GM12878 (cell line): ENCODE measurements around the gene SSBP4. TPM values are rescaled to one million over a fixed set of nuclear protein-coding genes. Genes with fewer than 3 reads are reported as not detected.

Experiments
- ATAC-seq: fragments of 200-7000 bp; cut with Tn5 transposase; 3 replicates; pipeline ENCODE4 v1.9.1; 2020; ENCODE audit warnings: mild to moderate bottlenecking, moderate library complexity
- BruUV-seq: library from RNA; stranded (reverse); fragments of 400-500 nt; replicated peaks from 2 replicates; lab custom pipeline; 2021; lab: Mats Ljungman, UMichigan
- CTCF ChIA-PET: fragments of 300-600 bp; sonication (Branson Sonifier 250); formaldehyde crosslinking; extraction: SDS; loops from one replicate; lab custom pipeline; 2021; ENCODE audit warnings: inconsistent platforms; lab: Yijun Ruan, JAX
- POLR2A ChIA-PET: fragments of 350-600 bp; formaldehyde crosslinking; extraction: SDS; loops from one replicate; lab custom pipeline; 2021; ENCODE audit warnings: inconsistent platforms; lab: Charles Lee
- RAD21 ChIA-PET: fragments of 300-600 bp; sonication (Branson Sonifier 250); formaldehyde crosslinking; loops from one replicate; lab custom pipeline; 2023; ENCODE audit warnings: antibody characterized with exemption; ENCODE audit not compliant: unreplicated experiment; lab: Charles Lee
- SMC1A ChIA-PET: fragments of 300-600 bp; sonication (Branson Sonifier 250); formaldehyde crosslinking; loops from one replicate; lab custom pipeline; 2023; ENCODE audit not compliant: unreplicated experiment, uncharacterized antibody; lab: Charles Lee
- DNase-seq: peaks from one replicate; pipeline ENCODE4 v3.0.0-alpha.2; 2011; ENCODE audit warnings: low read depth, low spot score
- FAIRE-seq: peaks from 3 replicates; lab custom pipeline; 2011; peaks lifted over from hg19 to GRCh38; lab: Jason Lieb, UNC
- H2AFZ ChIP-seq: 2 replicates; pipeline ENCODE4 v1.6.0; 2011; ENCODE audit warnings: low read depth, low read length, control low read depth; ENCODE audit not compliant: control insufficient read depth
- H3K27ac ChIP-seq: 2 replicates; pipeline ENCODE4 v1.5.1; 2011; ENCODE audit warnings: control low read depth; ENCODE audit not compliant: control insufficient read depth, insufficient read depth
- H3K27me3 ChIP-seq, 2 experiments: replicated peaks in 1 of 2; 2 replicates each; pipeline versions ENCODE4 v1.6.0 to v1.6.1; 2011; ENCODE audit warnings: low read length in 1 of 2; ENCODE audit not compliant: control insufficient read depth in 2 of 2, insufficient read depth in 2 of 2
- H3K36me3 ChIP-seq, 2 experiments: 2 replicates each; pipeline ENCODE4 v1.5.1; 2011; ENCODE audit warnings: low read length in 1 of 2; ENCODE audit not compliant: control insufficient read depth in 2 of 2, insufficient read depth in 2 of 2
- H3K4me1 ChIP-seq: 2 replicates; pipeline ENCODE4 v1.6.1; 2011; ENCODE audit warnings: mild to moderate bottlenecking, low read length, moderate library complexity, mixed read lengths; ENCODE audit not compliant: control insufficient read depth, insufficient read depth
- H3K4me2 ChIP-seq: 2 replicates; pipeline ENCODE4 v1.6.0; 2011; ENCODE audit warnings: control low read depth; ENCODE audit not compliant: control insufficient read depth, insufficient read depth
- H3K4me3 ChIP-seq: fragments of 200-600 bp; sonication (generic); 2 replicates; pipeline ENCODE4 v1.5.1; 2016
- H3K79me2 ChIP-seq: 2 replicates; pipeline ENCODE4 v1.6.0; 2011; ENCODE audit warnings: low read length; ENCODE audit not compliant: control insufficient read depth, insufficient read depth
- H3K9ac ChIP-seq: 2 replicates; pipeline ENCODE4 v1.8.0; 2011; ENCODE audit warnings: low read length, control low read depth, mixed read lengths; ENCODE audit not compliant: control insufficient read depth, insufficient read depth
- H3K9me3 ChIP-seq: replicated peaks from 3 replicates; pipeline ENCODE4 v1.5.1; 2011; ENCODE audit warnings: mild to moderate bottlenecking, low read length; ENCODE audit not compliant: control insufficient read depth, insufficient read depth
- H4K20me1 ChIP-seq: 2 replicates; pipeline ENCODE4 v1.6.0; 2011; ENCODE audit not compliant: control insufficient read depth, insufficient read depth
- BMI1 ChIP-seq: fragments of 450-650 bp; IDR thresholded peaks from 2 replicates; pipeline ENCODE4 v1.6.1; 2016; ENCODE audit warnings: mild to moderate bottlenecking, moderate library complexity, borderline replicate concordance
- ESRRA ChIP-seq: IDR thresholded peaks from 2 replicates; pipeline ENCODE4 v1.6.1; 2012; ENCODE audit warnings: mild to moderate bottlenecking, low read length, improper control_type of control experiment
- NFIC ChIP-seq: IDR thresholded peaks from 2 replicates; pipeline ENCODE4 v1.6.1; 2012; ENCODE audit warnings: low read depth, mild to moderate bottlenecking, inconsistent platforms, low read length, moderate library complexity
- PAX5 ChIP-seq: IDR thresholded peaks from 2 replicates; pipeline ENCODE4 v1.6.1; 2011; ENCODE audit warnings: low read depth, low read length, borderline replicate concordance
- POLR2A ChIP-seq: IDR thresholded peaks from 2 replicates; pipeline ENCODE4 v1.6.1; 2011; ENCODE audit warnings: low read depth, mild to moderate bottlenecking, low read length
- POLR2AphosphoS2 ChIP-seq: IDR thresholded peaks from 2 replicates; pipeline ENCODE4 v1.6.1; 2011; ENCODE audit warnings: low read depth, mild to moderate bottlenecking, low read length, improper control_type of control experiment, moderate library complexity
- RELA ChIP-seq: fragments of 450-650 bp; IDR thresholded peaks from 2 replicates; pipeline ENCODE4 v1.8.0; 2014; ENCODE audit warnings: borderline replicate concordance; ENCODE audit not compliant: partially characterized antibody
- SMARCA5 ChIP-seq: fragments of 450-650 bp; IDR thresholded peaks from 2 replicates; pipeline ENCODE4 v1.6.1; 2017; ENCODE audit warnings: mild to moderate bottlenecking
- SREBF1 ChIP-seq: IDR thresholded peaks from 2 replicates; pipeline ENCODE4 v1.6.1; 2012; ENCODE audit warnings: mild to moderate bottlenecking, low read length
- TARDBP ChIP-seq: IDR thresholded peaks from 2 replicates; pipeline ENCODE4 v1.6.1; 2016; ENCODE audit warnings: borderline replicate concordance
- WGBS: methylation state at CpG from one replicate; pipeline ENCODE4 v1.1.6; 2016; ENCODE audit warnings: low lambda C conversion rate; ENCODE audit not compliant: insufficient replicate concordance, insufficient coverage; ENCODE audit errors: missing lambda C conversion rate; 5-methylcytosine and 5-hydroxymethylcytosine counted together
- in situ Hi-C: fragments of 300-500 bp; cut with MboI; formaldehyde crosslinking; loops from 9 replicates; pipeline ENCODE4 v1.14.3; 2018; ENCODE audit warnings: mixed read lengths
- intact Hi-C: fragments of 100-400 bp; cut with micrococcal nuclease; formaldehyde crosslinking; loops from one replicate; pipeline ENCODE4 v1.14.2; 2022; ENCODE audit not compliant: unreplicated experiment
- polyA plus RNA-seq, 11 experiments: library from polyadenylated mRNA; depleted of rRNA in 4 of 11; unstranded in 6 of 11; stranded (reverse) in 5 of 11; fragments of >200 nt; fragmentation: Nextera tagmentation in 4 of 11; fragmentation: Illumina TruSeq in 1 of 11; extraction: Ambion mirVana in 4 of 11; extraction: Trizol in 1 of 11; gene quantifications; 1 replicate in 1 of 11; 2 replicates in 10 of 11; pipeline versions ENCODE4 v1.2.1 to v1.2.3, GENCODE V29; 2011 to 2016; ENCODE audit warnings: inconsistent platforms in 2 of 11, missing spikeins in 2 of 11, low read depth in 1 of 11
- total RNA-seq, 4 experiments: library from RNA; depleted of rRNA in 3 of 4; stranded (reverse); fragments of >200 nt in 3 of 4; fragmentation: Illumina TruSeq in 1 of 4; extraction: Trizol in 1 of 4; gene quantifications; 2 replicates each; pipeline versions ENCODE4 v1.2.1 to v1.2.3, GENCODE V29; 2013 to 2021
- TF ChIP-seq, protein P1 (sequence below): fragments of 450-650 bp; IDR thresholded peaks from 2 replicates; pipeline ENCODE4 v1.6.1; 2016; ENCODE audit warnings: mild to moderate bottlenecking
- TF ChIP-seq, protein P2 (sequence below): fragments of 450-650 bp; IDR thresholded peaks from 2 replicates; pipeline ENCODE4 v1.6.1; 2017; ENCODE audit warnings: low read depth, mild to moderate bottlenecking, moderate library complexity

Gene SSBP4
- total and polyA plus RNA-seq, 10 of the 15 experiments (the other 5 are each of a cell fraction or from before 2014, with no cell fraction given): 0.37 to 150 (median 38.9) TPM

DNA sequence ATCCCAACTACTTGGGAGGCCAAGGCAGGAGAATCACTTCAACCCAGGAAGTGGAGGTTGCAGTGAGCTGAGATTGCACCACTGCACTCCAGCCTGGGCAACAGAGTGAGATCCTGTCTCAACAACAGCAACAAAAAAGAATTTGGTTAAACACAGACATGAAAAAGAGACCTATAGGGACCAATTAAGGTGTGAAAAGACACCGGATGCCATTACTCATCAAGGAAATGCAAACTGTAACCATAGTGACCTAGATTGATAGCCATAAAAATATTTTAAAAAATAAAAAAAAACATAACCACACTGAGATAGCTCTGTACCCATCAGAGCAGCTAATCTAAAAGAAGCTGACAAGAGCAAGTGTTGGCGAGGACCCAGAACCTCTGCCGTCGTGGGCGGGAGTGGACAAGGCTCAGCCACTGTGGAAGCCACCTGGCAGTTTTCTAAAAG lies 55.8 kb downstream of the SSBP4 start:
- POLR2A ChIA-PET: no interaction called here
- H3K36me3 ChIP-seq: peaks cover 8 to 17% of the 10 kb centered on the region in 2 experiments; a peak in 3 of 4 replicates
- no peak for DNase-seq
- H3K4me2 ChIP-seq: no peak overlapping the region
- no peak for TF ChIP-seq TARDBP
- TF ChIP-seq, protein P1, sequence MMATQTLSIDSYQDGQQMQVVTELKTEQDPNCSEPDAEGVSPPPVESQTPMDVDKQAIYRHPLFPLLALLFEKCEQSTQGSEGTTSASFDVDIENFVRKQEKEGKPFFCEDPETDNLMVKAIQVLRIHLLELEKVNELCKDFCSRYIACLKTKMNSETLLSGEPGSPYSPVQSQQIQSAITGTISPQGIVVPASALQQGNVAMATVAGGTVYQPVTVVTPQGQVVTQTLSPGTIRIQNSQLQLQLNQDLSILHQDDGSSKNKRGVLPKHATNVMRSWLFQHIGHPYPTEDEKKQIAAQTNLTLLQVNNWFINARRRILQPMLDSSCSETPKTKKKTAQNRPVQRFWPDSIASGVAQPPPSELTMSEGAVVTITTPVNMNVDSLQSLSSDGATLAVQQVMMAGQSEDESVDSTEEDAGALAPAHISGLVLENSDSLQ: peak; percentile 81
- no peak for TF ChIP-seq POLR2AphosphoS2
- TF ChIP-seq NFIC: no peak
- no peak for TF ChIP-seq PAX5
- TF ChIP-seq POLR2A: no peak
- no peak for TF ChIP-seq ESRRA
- TF ChIP-seq RELA: no peak
- no peak for TF ChIP-seq SREBF1
- 0 out of 2 replicates have a peak, but pooled peaks have one; percentile 29 for TF ChIP-seq SMARCA5
- TF ChIP-seq, protein P2, sequence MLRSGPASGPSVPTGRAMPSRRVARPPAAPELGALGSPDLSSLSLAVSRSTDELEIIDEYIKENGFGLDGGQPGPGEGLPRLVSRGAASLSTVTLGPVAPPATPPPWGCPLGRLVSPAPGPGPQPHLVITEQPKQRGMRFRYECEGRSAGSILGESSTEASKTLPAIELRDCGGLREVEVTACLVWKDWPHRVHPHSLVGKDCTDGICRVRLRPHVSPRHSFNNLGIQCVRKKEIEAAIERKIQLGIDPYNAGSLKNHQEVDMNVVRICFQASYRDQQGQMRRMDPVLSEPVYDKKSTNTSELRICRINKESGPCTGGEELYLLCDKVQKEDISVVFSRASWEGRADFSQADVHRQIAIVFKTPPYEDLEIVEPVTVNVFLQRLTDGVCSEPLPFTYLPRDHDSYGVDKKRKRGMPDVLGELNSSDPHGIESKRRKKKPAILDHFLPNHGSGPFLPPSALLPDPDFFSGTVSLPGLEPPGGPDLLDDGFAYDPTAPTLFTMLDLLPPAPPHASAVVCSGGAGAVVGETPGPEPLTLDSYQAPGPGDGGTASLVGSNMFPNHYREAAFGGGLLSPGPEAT: no peak
- TF ChIP-seq BMI1: peak; percentile 38; the same call in 1 of the 2 replicates
- RAD21 ChIA-PET: interaction anchor here (0.6 kb wide), 1 partner anchor 373 kb away, joined by 3 read pairs; no protein-coding TSS in a partner anchor
- in situ Hi-C loops (no loop called here), intact Hi-C loops (loop anchor here (5.0 kb wide), 1 partner anchor 112 kb away; the partner anchor contains the start of gene REX1BD)
- no TSS peak for BruUV-seq
- H3K27ac ChIP-seq: no peak overlapping the region
- no peaks in the 10 kb centered on the region for H3K9me3 ChIP-seq
- H3K4me1 ChIP-seq: peaks cover 30% of the 10 kb centered on the region
- H2AFZ ChIP-seq: no peak overlapping the region
- no peak; the same call in 2 of the 3 replicates for ATAC-seq
- peaks cover 7% of the 10 kb centered on the region for H4K20me1 ChIP-seq
- no peaks in the 10 kb centered on the region for H3K27me3 ChIP-seq
- 67% methylated on average over 5 of the region's 5 CpGs for WGBS
- H3K79me2 ChIP-seq: peaks cover 47% of the 10 kb centered on the region
- CTCF ChIA-PET: interaction anchor here (0.9 to 1.7 kb wide), 3 partner anchors 11 to 114 kb away, joined by 3 to 4 read pairs (median 4); no protein-coding TSS in a partner anchor
- H3K9ac ChIP-seq: no peak overlapping the region
- SMC1A ChIA-PET: interaction anchor here (1.6 kb wide), 1 partner anchor 114 kb away, joined by 4 read pairs; no protein-coding TSS in a partner anchor
- FAIRE-seq: no peak
- H3K4me3 ChIP-seq: no peak overlapping the region
